WTC11 (cell line): ENCODE data around the gene RNF40. TPM values are rescaled to one million over a fixed set of nuclear protein-coding genes. Genes with fewer than 3 reads are reported as not detected.

Experiments used
- ATAC-seq: fragments of 200-7000 bp; cut with Tn5 transposase; 2 replicates; pipeline ENCODE4 v1.10.0; 2021; ENCODE audit warnings: mild to moderate bottlenecking, moderate library complexity
- CTCF ChIA-PET: fragments of 300-600 bp; sonication (Branson Sonifier 250); formaldehyde crosslinking; loops from one replicate; lab custom pipeline; 2021; ENCODE audit warnings: antibody characterized with exemption; lab: Charles Lee
- POLR2A ChIA-PET: fragments of 350-600 bp; sonication (Branson Sonifier 250); formaldehyde crosslinking; loops from one replicate; lab custom pipeline; 2021; ENCODE audit warnings: antibody characterized with exemption; lab: Charles Lee
- DNase-seq: peaks from one replicate; pipeline ENCODE4 v3.0.0; 2021; ENCODE audit warnings: low spot score
- H3K27ac Mint-ChIP-seq: 2 replicates; pipeline ENCODE4 v1.8.0; 2021; ENCODE audit warnings: mixed read lengths
- H3K27me3 Mint-ChIP-seq: 2 replicates; pipeline ENCODE4 v1.8.0; 2021; ENCODE audit warnings: low read depth, mild to moderate bottlenecking, moderate library complexity, mixed read lengths
- H3K36me3 Mint-ChIP-seq: 2 replicates; pipeline ENCODE4 v1.8.0; 2021; ENCODE audit warnings: mixed read lengths
- H3K4me1 Mint-ChIP-seq: 2 replicates; pipeline ENCODE4 v1.8.0; 2022; ENCODE audit warnings: mixed read lengths
- H3K4me3 Mint-ChIP-seq: 2 replicates; pipeline ENCODE4 v1.8.0; 2021; ENCODE audit warnings: mild to moderate bottlenecking, moderate library complexity, mixed read lengths
- H3K9me3 Mint-ChIP-seq: 2 replicates; pipeline ENCODE4 v1.8.0; 2021; ENCODE audit warnings: mixed read lengths
- FOXP1 ChIP-seq: sonication (generic); formaldehyde crosslinking; IDR thresholded peaks from 2 replicates; pipeline ENCODE4 v1.8.0; 2022; ENCODE audit warnings: missing genetic modification reagents, mild to moderate bottlenecking, moderate library complexity, borderline replicate concordance
- GABPB1 ChIP-seq: sonication (generic); formaldehyde crosslinking; IDR thresholded peaks from 2 replicates; pipeline ENCODE4 v1.8.1; 2023; ENCODE audit warnings: mild to moderate bottlenecking, missing genetic modification reagents
- GTF2I ChIP-seq: fragments of 250-450 bp; sonication (Bioruptor Pico); conservative IDR thresholded peaks from 2 replicates; pipeline ENCODE4 v1.4.0; 2021; ENCODE audit warnings: mild to moderate bottlenecking
- IRF2 ChIP-seq: sonication (generic); formaldehyde crosslinking; IDR thresholded peaks from 2 replicates; pipeline ENCODE4 v1.8.0; 2022; ENCODE audit warnings: low read depth, missing genetic modification reagents, borderline replicate concordance
- JUN ChIP-seq: sonication (generic); formaldehyde crosslinking; IDR thresholded peaks from 2 replicates; pipeline ENCODE4 v1.8.0; 2023; ENCODE audit warnings: mild to moderate bottlenecking, missing genetic modification reagents
- KAT7 ChIP-seq: sonication (generic); formaldehyde crosslinking; IDR thresholded peaks from 2 replicates; pipeline ENCODE4 v1.8.1; 2023; ENCODE audit warnings: missing genetic modification reagents, mild to moderate bottlenecking, borderline replicate concordance
- SP1 ChIP-seq: sonication (generic); formaldehyde crosslinking; conservative IDR thresholded peaks from 2 replicates; pipeline ENCODE4 v1.8.1; 2022; ENCODE audit warnings: missing genetic modification reagents
- TP53 ChIP-seq: sonication (generic); formaldehyde crosslinking; IDR thresholded peaks from 2 replicates; pipeline ENCODE4 v1.8.1; 2023; ENCODE audit warnings: mild to moderate bottlenecking, missing genetic modification reagents
- ZNF219 ChIP-seq: sonication (generic); formaldehyde crosslinking; IDR thresholded peaks from 2 replicates; pipeline ENCODE4 v1.8.0; 2023; ENCODE audit warnings: missing genetic modification reagents, mild to moderate bottlenecking, borderline replicate concordance
- ZNF263 ChIP-seq: sonication (generic); formaldehyde crosslinking; IDR thresholded peaks from 2 replicates; pipeline ENCODE4 v1.8.1; 2022; ENCODE audit warnings: low read depth, mild to moderate bottlenecking, moderate library complexity, missing genetic modification reagents
- total RNA-seq: library from RNA; stranded (reverse); gene quantifications from 3 replicates; pipeline ENCODE4 v1.2.3, GENCODE V29; 2021
- TF ChIP-seq, protein P1 (sequence below): sonication (generic); formaldehyde crosslinking; IDR thresholded peaks from 2 replicates; pipeline ENCODE4 v1.8.1; 2023; ENCODE audit warnings: mild to moderate bottlenecking, moderate library complexity, missing genetic modification reagents
- TF ChIP-seq, protein P2 (sequence below): sonication (generic); formaldehyde crosslinking; IDR thresholded peaks from 2 replicates; pipeline ENCODE4 v1.8.0; 2022; ENCODE audit warnings: mild to moderate bottlenecking, missing genetic modification reagents
- TF ChIP-seq, protein P3 (sequence below): sonication (generic); formaldehyde crosslinking; IDR thresholded peaks from 2 replicates; pipeline ENCODE4 v1.8.1; 2022; ENCODE audit warnings: missing genetic modification reagents, borderline replicate concordance
- TF ChIP-seq, protein P4 (sequence below): sonication (generic); formaldehyde crosslinking; conservative IDR thresholded peaks from 2 replicates; pipeline ENCODE4 v1.8.1; 2022; ENCODE audit warnings: mild to moderate bottlenecking, missing genetic modification reagents
- TF ChIP-seq, protein P5 (sequence below): sonication (generic); formaldehyde crosslinking; IDR thresholded peaks from 2 replicates; pipeline ENCODE4 v1.8.0; 2022; ENCODE audit warnings: mild to moderate bottlenecking, missing genetic modification reagents
- TF ChIP-seq, protein P6 (sequence below): sonication (generic); formaldehyde crosslinking; IDR thresholded peaks from 2 replicates; pipeline ENCODE4 v1.8.1; 2022; ENCODE audit warnings: mild to moderate bottlenecking, missing genetic modification reagents, moderate library complexity, borderline replicate concordance
- TF ChIP-seq, protein P7 (sequence below): sonication (generic); formaldehyde crosslinking; IDR thresholded peaks from 2 replicates; pipeline ENCODE4 v1.8.1; 2022; ENCODE audit warnings: mild to moderate bottlenecking, moderate library complexity, missing genetic modification reagents
- TF ChIP-seq, protein P8 (sequence below): sonication (generic); formaldehyde crosslinking; IDR thresholded peaks from 2 replicates; pipeline ENCODE4 v1.8.1; 2022; ENCODE audit warnings: low read depth, mild to moderate bottlenecking, moderate library complexity, missing genetic modification reagents, borderline replicate concordance
- TF ChIP-seq, protein P9 (sequence below): sonication (generic); formaldehyde crosslinking; IDR thresholded peaks from 2 replicates; pipeline ENCODE4 v1.8.0; 2022; ENCODE audit warnings: mild to moderate bottlenecking, missing genetic modification reagents
- TF ChIP-seq, protein P10 (sequence below): sonication (generic); formaldehyde crosslinking; IDR thresholded peaks from 2 replicates; pipeline ENCODE4 v1.8.0; 2023; ENCODE audit warnings: missing genetic modification reagents, mild to moderate bottlenecking, borderline replicate concordance

Gene RNF40
- total RNA-seq, 1 experiment from 2014 or later: 77.1 TPM

DNA sequence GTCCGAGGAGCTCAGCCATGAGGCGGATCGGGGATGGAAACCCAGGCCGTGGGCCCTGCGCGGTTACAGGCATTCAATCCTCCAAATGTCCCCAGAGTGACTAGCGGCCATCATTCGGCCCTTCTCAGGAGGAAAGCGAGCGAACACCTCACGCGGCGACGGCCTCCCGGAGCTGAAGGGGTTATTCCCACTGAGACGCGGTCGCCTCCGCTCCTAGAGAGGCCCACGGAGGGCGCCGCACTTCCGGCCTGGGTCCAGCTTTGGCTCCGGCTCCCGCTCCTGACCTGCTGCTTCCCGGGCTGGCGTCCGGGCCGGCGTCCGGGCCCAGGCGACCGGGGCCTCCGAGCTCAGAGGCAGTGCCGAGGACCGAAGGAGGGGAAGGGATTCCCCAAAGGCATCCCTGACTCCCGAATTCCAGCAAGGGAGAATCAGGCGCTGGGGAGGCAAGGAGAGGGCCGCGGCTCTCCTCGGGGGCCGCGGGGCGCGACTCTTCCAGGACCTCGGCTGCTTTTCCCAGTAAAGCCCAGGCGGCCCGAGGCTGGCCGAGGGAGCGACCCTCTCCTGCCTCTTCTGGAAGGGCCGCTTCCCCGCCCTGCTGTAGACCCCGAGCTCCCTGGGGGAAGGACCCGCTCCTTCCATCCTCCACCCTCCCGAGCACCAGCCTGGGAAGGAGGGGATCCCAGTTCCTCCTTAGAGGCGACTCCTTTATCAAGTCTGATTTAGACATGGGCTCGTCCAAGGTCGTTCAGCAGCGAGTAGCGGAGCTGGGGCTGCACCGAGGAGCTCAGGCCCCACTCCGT, 43.4 kb downstream of the RNF40 start:
- Mint-ChIP-seq H3K4me1 (peaks cover 14% of the 10 kb centered on the region), H3K27me3 (peaks cover 79% of the 10 kb centered on the region), H3K36me3 (no peaks in the 10 kb centered on the region), H3K9me3 (no peaks in the 10 kb centered on the region), H3K27ac (0 out of 2 replicates have a peak overlapping the region, but pooled peaks have one; percentile 29), H3K4me3 (peak overlapping the region; percentile 82)
- DNase-seq (peak; percentile 79), ATAC-seq (peak; percentile 74)
- CTCF ChIA-PET: interaction anchor here (0.5 to 3.5 kb wide), 20 partner anchors 9 to 237 kb away, joined by 3 to 26 read pairs (median 4); partner anchors contain the start of genes FBRS and ZNF629
- POLR2A ChIA-PET: interaction anchor here (1.2 to 2.7 kb wide), 7 partner anchors 18 to 115 kb away, joined by 3 to 15 read pairs (median 4); partner anchors contain the start of genes CTF1 and ZNF629
- peak; percentile 75; the same call in 1 of the 2 replicates for TF ChIP-seq IRF2 (CRISPR knock-in tag)
- no peak for TF ChIP-seq TP53
- TF ChIP-seq, protein P1, sequence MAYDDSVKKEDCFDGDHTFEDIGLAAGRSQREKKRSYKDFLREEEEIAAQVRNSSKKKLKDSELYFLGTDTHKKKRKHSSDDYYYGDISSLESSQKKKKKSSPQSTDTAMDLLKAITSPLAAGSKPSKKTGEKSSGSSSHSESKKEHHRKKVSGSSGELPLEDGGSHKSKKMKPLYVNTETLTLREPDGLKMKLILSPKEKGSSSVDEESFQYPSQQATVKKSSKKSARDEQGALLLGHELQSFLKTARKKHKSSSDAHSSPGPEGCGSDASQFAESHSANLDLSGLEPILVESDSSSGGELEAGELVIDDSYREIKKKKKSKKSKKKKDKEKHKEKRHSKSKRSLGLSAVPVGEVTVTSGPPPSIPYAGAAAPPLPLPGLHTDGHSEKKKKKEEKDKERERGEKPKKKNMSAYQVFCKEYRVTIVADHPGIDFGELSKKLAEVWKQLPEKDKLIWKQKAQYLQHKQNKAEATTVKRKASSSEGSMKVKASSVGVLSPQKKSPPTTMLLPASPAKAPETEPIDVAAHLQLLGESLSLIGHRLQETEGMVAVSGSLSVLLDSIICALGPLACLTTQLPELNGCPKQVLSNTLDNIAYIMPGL (CRISPR knock-in tag): peak; percentile 68
- no peak for TF ChIP-seq JUN (CRISPR knock-in tag)
- TF ChIP-seq, protein P2, sequence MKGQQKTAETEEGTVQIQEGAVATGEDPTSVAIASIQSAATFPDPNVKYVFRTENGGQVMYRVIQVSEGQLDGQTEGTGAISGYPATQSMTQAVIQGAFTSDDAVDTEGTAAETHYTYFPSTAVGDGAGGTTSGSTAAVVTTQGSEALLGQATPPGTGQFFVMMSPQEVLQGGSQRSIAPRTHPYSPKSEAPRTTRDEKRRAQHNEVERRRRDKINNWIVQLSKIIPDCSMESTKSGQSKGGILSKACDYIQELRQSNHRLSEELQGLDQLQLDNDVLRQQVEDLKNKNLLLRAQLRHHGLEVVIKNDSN: peak; percentile 69
- TF ChIP-seq, protein P3, sequence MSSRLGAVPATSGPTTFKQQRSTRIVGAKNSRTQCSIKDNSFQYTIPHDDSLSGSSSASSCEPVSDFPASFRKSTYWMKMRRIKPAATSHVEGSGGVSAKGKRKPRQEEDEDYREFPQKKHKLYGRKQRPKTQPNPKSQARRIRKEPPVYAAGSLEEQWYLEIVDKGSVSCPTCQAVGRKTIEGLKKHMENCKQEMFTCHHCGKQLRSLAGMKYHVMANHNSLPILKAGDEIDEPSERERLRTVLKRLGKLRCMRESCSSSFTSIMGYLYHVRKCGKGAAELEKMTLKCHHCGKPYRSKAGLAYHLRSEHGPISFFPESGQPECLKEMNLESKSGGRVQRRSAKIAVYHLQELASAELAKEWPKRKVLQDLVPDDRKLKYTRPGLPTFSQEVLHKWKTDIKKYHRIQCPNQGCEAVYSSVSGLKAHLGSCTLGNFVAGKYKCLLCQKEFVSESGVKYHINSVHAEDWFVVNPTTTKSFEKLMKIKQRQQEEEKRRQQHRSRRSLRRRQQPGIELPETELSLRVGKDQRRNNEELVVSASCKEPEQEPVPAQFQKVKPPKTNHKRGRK (CRISPR knock-in tag): no peak
- TF ChIP-seq SP1 (CRISPR knock-in tag): peak; percentile 69; the same call in 1 of the 2 replicates
- TF ChIP-seq, protein P4, sequence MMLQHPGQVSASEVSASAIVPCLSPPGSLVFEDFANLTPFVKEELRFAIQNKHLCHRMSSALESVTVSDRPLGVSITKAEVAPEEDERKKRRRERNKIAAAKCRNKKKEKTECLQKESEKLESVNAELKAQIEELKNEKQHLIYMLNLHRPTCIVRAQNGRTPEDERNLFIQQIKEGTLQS (CRISPR knock-in tag): no peak
- TF ChIP-seq FOXP1 (CRISPR knock-in tag): peak; percentile 91
- TF ChIP-seq, protein P5, sequence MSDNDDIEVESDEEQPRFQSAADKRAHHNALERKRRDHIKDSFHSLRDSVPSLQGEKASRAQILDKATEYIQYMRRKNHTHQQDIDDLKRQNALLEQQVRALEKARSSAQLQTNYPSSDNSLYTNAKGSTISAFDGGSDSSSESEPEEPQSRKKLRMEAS (CRISPR knock-in tag): peak; percentile 86; the same call in 1 of the 2 replicates
- 0 out of 2 replicates have a peak, but pooled peaks have one; percentile 38 for TF ChIP-seq ZNF263 (CRISPR knock-in tag)
- TF ChIP-seq, protein P6, sequence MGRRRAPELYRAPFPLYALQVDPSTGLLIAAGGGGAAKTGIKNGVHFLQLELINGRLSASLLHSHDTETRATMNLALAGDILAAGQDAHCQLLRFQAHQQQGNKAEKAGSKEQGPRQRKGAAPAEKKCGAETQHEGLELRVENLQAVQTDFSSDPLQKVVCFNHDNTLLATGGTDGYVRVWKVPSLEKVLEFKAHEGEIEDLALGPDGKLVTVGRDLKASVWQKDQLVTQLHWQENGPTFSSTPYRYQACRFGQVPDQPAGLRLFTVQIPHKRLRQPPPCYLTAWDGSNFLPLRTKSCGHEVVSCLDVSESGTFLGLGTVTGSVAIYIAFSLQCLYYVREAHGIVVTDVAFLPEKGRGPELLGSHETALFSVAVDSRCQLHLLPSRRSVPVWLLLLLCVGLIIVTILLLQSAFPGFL: 0 out of 2 replicates have a peak, but pooled peaks have one; percentile 77
- TF ChIP-seq, protein P7, sequence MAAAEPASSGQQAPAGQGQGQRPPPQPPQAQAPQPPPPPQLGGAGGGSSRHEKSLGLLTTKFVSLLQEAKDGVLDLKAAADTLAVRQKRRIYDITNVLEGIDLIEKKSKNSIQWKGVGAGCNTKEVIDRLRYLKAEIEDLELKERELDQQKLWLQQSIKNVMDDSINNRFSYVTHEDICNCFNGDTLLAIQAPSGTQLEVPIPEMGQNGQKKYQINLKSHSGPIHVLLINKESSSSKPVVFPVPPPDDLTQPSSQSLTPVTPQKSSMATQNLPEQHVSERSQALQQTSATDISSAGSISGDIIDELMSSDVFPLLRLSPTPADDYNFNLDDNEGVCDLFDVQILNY (CRISPR knock-in tag): 0 out of 2 replicates have a peak, but pooled peaks have one; percentile 54
- TF ChIP-seq, protein P8, sequence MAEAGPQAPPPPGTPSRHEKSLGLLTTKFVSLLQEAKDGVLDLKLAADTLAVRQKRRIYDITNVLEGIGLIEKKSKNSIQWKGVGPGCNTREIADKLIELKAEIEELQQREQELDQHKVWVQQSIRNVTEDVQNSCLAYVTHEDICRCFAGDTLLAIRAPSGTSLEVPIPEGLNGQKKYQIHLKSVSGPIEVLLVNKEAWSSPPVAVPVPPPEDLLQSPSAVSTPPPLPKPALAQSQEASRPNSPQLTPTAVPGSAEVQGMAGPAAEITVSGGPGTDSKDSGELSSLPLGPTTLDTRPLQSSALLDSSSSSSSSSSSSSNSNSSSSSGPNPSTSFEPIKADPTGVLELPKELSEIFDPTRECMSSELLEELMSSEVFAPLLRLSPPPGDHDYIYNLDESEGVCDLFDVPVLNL (CRISPR knock-in tag): no peak
- TF ChIP-seq ZNF219 (CRISPR knock-in tag): peak; percentile 22; the same call in 1 of the 2 replicates
- TF ChIP-seq, protein P9, sequence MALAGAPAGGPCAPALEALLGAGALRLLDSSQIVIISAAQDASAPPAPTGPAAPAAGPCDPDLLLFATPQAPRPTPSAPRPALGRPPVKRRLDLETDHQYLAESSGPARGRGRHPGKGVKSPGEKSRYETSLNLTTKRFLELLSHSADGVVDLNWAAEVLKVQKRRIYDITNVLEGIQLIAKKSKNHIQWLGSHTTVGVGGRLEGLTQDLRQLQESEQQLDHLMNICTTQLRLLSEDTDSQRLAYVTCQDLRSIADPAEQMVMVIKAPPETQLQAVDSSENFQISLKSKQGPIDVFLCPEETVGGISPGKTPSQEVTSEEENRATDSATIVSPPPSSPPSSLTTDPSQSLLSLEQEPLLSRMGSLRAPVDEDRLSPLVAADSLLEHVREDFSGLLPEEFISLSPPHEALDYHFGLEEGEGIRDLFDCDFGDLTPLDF: peak; percentile 40; the same call in 1 of the 2 replicates
- TF ChIP-seq, protein P10, sequence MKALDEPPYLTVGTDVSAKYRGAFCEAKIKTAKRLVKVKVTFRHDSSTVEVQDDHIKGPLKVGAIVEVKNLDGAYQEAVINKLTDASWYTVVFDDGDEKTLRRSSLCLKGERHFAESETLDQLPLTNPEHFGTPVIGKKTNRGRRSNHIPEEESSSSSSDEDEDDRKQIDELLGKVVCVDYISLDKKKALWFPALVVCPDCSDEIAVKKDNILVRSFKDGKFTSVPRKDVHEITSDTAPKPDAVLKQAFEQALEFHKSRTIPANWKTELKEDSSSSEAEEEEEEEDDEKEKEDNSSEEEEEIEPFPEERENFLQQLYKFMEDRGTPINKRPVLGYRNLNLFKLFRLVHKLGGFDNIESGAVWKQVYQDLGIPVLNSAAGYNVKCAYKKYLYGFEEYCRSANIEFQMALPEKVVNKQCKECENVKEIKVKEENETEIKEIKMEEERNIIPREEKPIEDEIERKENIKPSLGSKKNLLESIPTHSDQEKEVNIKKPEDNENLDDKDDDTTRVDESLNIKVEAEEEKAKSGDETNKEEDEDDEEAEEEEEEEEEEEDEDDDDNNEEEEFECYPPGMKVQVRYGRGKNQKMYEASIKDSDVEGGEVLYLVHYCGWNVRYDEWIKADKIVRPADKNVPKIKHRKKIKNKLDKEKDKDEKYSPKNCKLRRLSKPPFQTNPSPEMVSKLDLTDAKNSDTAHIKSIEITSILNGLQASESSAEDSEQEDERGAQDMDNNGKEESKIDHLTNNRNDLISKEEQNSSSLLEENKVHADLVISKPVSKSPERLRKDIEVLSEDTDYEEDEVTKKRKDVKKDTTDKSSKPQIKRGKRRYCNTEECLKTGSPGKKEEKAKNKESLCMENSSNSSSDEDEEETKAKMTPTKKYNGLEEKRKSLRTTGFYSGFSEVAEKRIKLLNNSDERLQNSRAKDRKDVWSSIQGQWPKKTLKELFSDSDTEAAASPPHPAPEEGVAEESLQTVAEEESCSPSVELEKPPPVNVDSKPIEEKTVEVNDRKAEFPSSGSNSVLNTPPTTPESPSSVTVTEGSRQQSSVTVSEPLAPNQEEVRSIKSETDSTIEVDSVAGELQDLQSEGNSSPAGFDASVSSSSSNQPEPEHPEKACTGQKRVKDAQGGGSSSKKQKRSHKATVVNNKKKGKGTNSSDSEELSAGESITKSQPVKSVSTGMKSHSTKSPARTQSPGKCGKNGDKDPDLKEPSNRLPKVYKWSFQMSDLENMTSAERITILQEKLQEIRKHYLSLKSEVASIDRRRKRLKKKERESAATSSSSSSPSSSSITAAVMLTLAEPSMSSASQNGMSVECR (CRISPR knock-in tag): peak; percentile 86
- peak; percentile 71 for TF ChIP-seq GTF2I (CRISPR knock-in tag)
- TF ChIP-seq KAT7 (CRISPR knock-in tag): peak; percentile 78; the same call in 1 of the 2 replicates
- peak; percentile 92 for TF ChIP-seq GABPB1
